Right lobe of liver (tissue), 4 donors: ENCODE data around the gene RNASE4.

Experiments
- POLR2A ChIP-seq: fragments of 450-650 bp; IDR thresholded peaks from one replicate; pipeline ENCODE4 v1.6.1; 2017; ENCODE audit warnings: antibody characterized with exemption, mild to moderate bottlenecking
- TF ChIP-seq, protein P1 (sequence below), 4 donors: fragments of 200-600 bp in 3 of 4; fragments of 450-650 bp in 1 of 4; IDR thresholded peaks; one replicate each; pipeline versions ENCODE4 v1.5.1 to v1.8.0; 2016 to 2022; ENCODE audit warnings: antibody characterized with exemption in 4 of 4, mild to moderate bottlenecking in 2 of 4
- donor health status: DM: no; HTN: no; CAD: no.
- donor health status: DM: no; HTN: no; CAD: no.
- donor health status: DM: no; HTN: yes; CAD: no.

DNA sequence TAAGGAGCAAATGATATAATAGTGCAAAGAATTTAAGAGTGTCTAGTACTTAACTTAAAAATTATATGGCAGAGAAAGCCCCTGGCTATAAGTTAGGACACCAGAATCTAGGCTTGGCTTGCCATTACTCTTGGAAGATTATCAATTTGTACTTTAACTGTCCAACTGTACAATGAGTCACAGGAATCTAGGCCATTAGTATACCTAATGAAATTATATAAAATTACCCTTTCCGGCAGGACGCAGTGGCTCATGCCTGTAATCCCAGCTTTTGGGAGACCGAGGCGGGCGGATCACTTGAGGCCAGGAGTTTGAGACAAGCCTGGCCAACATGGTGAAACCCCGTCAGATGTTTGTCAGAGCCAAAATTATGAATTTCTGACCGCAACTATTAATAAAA lies 42.2 kb upstream of the RNASE4 start:
- no peak for TF ChIP-seq POLR2A
- TF ChIP-seq, protein P1, sequence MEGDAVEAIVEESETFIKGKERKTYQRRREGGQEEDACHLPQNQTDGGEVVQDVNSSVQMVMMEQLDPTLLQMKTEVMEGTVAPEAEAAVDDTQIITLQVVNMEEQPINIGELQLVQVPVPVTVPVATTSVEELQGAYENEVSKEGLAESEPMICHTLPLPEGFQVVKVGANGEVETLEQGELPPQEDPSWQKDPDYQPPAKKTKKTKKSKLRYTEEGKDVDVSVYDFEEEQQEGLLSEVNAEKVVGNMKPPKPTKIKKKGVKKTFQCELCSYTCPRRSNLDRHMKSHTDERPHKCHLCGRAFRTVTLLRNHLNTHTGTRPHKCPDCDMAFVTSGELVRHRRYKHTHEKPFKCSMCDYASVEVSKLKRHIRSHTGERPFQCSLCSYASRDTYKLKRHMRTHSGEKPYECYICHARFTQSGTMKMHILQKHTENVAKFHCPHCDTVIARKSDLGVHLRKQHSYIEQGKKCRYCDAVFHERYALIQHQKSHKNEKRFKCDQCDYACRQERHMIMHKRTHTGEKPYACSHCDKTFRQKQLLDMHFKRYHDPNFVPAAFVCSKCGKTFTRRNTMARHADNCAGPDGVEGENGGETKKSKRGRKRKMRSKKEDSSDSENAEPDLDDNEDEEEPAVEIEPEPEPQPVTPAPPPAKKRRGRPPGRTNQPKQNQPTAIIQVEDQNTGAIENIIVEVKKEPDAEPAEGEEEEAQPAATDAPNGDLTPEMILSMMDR (IDR thresholded peaks at IDR 0.05): no peak
